HepG2 (cell line): ENCODE measurements around the gene UBE2M. TPM values are rescaled to one million over a fixed set of nuclear protein-coding genes. Genes with fewer than 3 reads are reported as not detected.
A peak's percentile ranks its signal among the peaks of the same experiment; 100 is the strongest.

ENCODE experiments used
- ATAC-seq: fragments of 200-7000 bp; cut with Tn5 transposase; 3 replicates; pipeline ENCODE4 v1.9.1; 2020; ENCODE audit warnings: mild to moderate bottlenecking, moderate library complexity
- BruUV-seq: library from RNA; stranded (reverse); fragments of 400-500 nt; replicated peaks from 2 replicates; lab custom pipeline; 2021; lab: Mats Ljungman, UMichigan
- CTCF ChIA-PET: fragments of 300-600 bp; formaldehyde crosslinking; extraction: SDS; loops from one replicate; lab custom pipeline; 2021; ENCODE audit warnings: low total read pairs, inconsistent platforms, low intra/inter-chr PET ratio; lab: Yijun Ruan, JAX
- POLR2A ChIA-PET: fragments of 350-600 bp; sonication (Branson Sonifier 250); formaldehyde crosslinking; loops from one replicate; lab custom pipeline; 2020; ENCODE audit warnings: antibody characterized with exemption, inconsistent platforms; lab: Yijun Ruan, JAX
- DNase-seq: peaks from one replicate; pipeline ENCODE4 v3.0.0-alpha.2; 2015; ENCODE audit warnings: low spot score
- FAIRE-seq: peaks from 3 replicates; lab custom pipeline; 2011; peaks lifted over from hg19 to GRCh38; lab: Jason Lieb, UNC
- H2AFZ ChIP-seq: one replicate; pipeline ENCODE4 v1.6.1; 2011; ENCODE audit warnings: low read length, inconsistent platforms
- H3K27ac ChIP-seq: fragments of 300-600 bp; 3 replicates; pipeline ENCODE4 v1.8.0; 2011; ENCODE audit warnings: mixed run types, mild to moderate bottlenecking, mixed read lengths, low read length, inconsistent platforms; ENCODE audit not compliant: insufficient read depth; ENCODE audit errors: extremely low read length
- H3K27me3 ChIP-seq, 2 experiments: fragments of 200-600 bp in 1 of 2; 2 replicates in 1 of 2; 3 replicates in 1 of 2; pipeline versions ENCODE4 v1.6.0 to v1.8.0; 2011; ENCODE audit warnings: low read length in 2 of 2, mild to moderate bottlenecking in 2 of 2, moderate library complexity in 2 of 2, inconsistent platforms in 1 of 2; ENCODE audit not compliant: insufficient read depth in 2 of 2, control insufficient read depth in 1 of 2
- H3K36me3 ChIP-seq, 2 experiments: fragments of 200-600 bp in 1 of 2; replicated peaks in 1 of 2; 2 replicates in 1 of 2; 3 replicates in 1 of 2; pipeline versions ENCODE4 v1.5.1 to v1.8.0; 2011; ENCODE audit warnings: low read length in 2 of 2, inconsistent platforms in 1 of 2; ENCODE audit not compliant: insufficient read depth in 2 of 2, control insufficient read depth in 1 of 2
- H3K4me1 ChIP-seq: 2 replicates; pipeline ENCODE4 v1.5.1; 2012; ENCODE audit warnings: low read length, inconsistent platforms; ENCODE audit not compliant: insufficient read depth
- H3K4me2 ChIP-seq: 2 replicates; pipeline ENCODE4 v1.6.0; 2011; ENCODE audit warnings: low read depth, low read length, inconsistent platforms
- H3K4me3 ChIP-seq, 3 experiments: fragments of 200-600 bp in 1 of 3; sonication (generic), shearing (Covaris generic) in 1 of 3; replicated peaks in 1 of 3; 2 replicates each; pipeline ENCODE4 v1.5.1; 2011 to 2016; ENCODE audit warnings: low read length in 3 of 3, inconsistent platforms in 2 of 3, low read depth in 2 of 3, mild to moderate bottlenecking in 2 of 3, control low read depth in 1 of 3, mixed read lengths in 1 of 3; ENCODE audit not compliant: insufficient read depth in 1 of 3
- H3K79me2 ChIP-seq: one replicate; pipeline ENCODE4 v1.6.1; 2011; ENCODE audit warnings: low read length, inconsistent platforms; ENCODE audit not compliant: insufficient read depth
- H3K9ac ChIP-seq: 2 replicates; pipeline ENCODE4 v1.6.0; 2011; ENCODE audit warnings: mild to moderate bottlenecking, low read depth, low read length, inconsistent platforms; ENCODE audit not compliant: insufficient read depth
- H3K9me3 ChIP-seq: 2 replicates; pipeline ENCODE4 v1.5.1; 2012; ENCODE audit warnings: mild to moderate bottlenecking, low read length
- H4K20me1 ChIP-seq: 2 replicates; pipeline ENCODE4 v1.6.0; 2011; ENCODE audit warnings: inconsistent platforms, mild to moderate bottlenecking, low read length, moderate library complexity; ENCODE audit not compliant: insufficient read depth
- AGO1 ChIP-seq: fragments of 200-400 bp; formaldehyde crosslinking; IDR thresholded peaks from 2 replicates; pipeline ENCODE4 v1.6.1; 2017; ENCODE audit warnings: mild to moderate bottlenecking, low read depth, low read length, moderate library complexity; ENCODE audit not compliant: poor library complexity, severe bottlenecking
- FOXJ3 ChIP-seq: sonication (generic); formaldehyde crosslinking; IDR thresholded peaks from 2 replicates; pipeline ENCODE4 v1.4.0; 2020; ENCODE audit warnings: missing genetic modification reagents, mild to moderate bottlenecking, borderline replicate concordance
- GATAD2A ChIP-seq: IDR thresholded peaks from 2 replicates; pipeline ENCODE4 v1.6.1; 2016
- GLI4 ChIP-seq: sonication (generic); formaldehyde crosslinking; IDR thresholded peaks from 2 replicates; pipeline ENCODE4 v1.5.1; 2020; ENCODE audit warnings: missing genetic modification reagents, mild to moderate bottlenecking, moderate library complexity, borderline replicate concordance
- GZF1 ChIP-seq: sonication (generic); formaldehyde crosslinking; IDR thresholded peaks from 2 replicates; pipeline ENCODE4 v1.5.1; 2020; ENCODE audit warnings: mild to moderate bottlenecking, missing genetic modification reagents
- HMGA1 ChIP-seq: sonication (generic); formaldehyde crosslinking; conservative IDR thresholded peaks from 2 replicates; pipeline ENCODE4 v1.4.0; 2020; ENCODE audit warnings: missing genetic modification reagents
- NBN ChIP-seq: fragments of 450-650 bp; conservative IDR thresholded peaks from 2 replicates; pipeline ENCODE4 v1.6.1; 2017
- NCOA5 ChIP-seq: sonication (generic); formaldehyde crosslinking; IDR thresholded peaks from 2 replicates; pipeline ENCODE4 v1.4.0; 2020; ENCODE audit warnings: missing genetic modification reagents
- RAD21 ChIP-seq: fragments of 450-650 bp; formaldehyde crosslinking; IDR thresholded peaks from 2 replicates; pipeline ENCODE4 v1.5.0; 2020; ENCODE audit warnings: mild to moderate bottlenecking
- RBFOX2 ChIP-seq: fragments of 200-400 bp; formaldehyde crosslinking; IDR thresholded peaks from 2 replicates; pipeline ENCODE4 v1.6.1; 2017; ENCODE audit warnings: low read depth, mild to moderate bottlenecking, low read length
- RBM39 ChIP-seq: fragments of 200-400 bp; formaldehyde crosslinking; IDR thresholded peaks from one replicate; pipeline ENCODE4 v1.6.1; 2018; ENCODE audit warnings: antibody characterized with exemption, mild to moderate bottlenecking, low read depth, low read length; ENCODE audit not compliant: poor library complexity, severe bottlenecking
- RFX1 ChIP-seq: fragments of 450-650 bp; IDR thresholded peaks from 2 replicates; pipeline ENCODE4 v1.6.1; 2017
- YEATS4 ChIP-seq: sonication (generic); formaldehyde crosslinking; IDR thresholded peaks from 2 replicates; pipeline ENCODE4 v1.4.0; 2020; ENCODE audit warnings: missing genetic modification reagents, borderline replicate concordance
- ZFAT ChIP-seq: sonication (generic); formaldehyde crosslinking; conservative IDR thresholded peaks from 2 replicates; pipeline ENCODE4 v1.8.1; 2023; ENCODE audit warnings: missing genetic modification reagents, inconsistent platforms
- ZNF292 ChIP-seq: sonication (generic); formaldehyde crosslinking; IDR thresholded peaks from 2 replicates; pipeline ENCODE4 v1.8.1; 2022; ENCODE audit warnings: mild to moderate bottlenecking, low read depth, missing genetic modification reagents, borderline replicate concordance
- ZNF337 ChIP-seq: sonication (generic); formaldehyde crosslinking; IDR thresholded peaks from 2 replicates; pipeline ENCODE4 v1.5.1; 2020; ENCODE audit warnings: missing genetic modification reagents, low read depth, mild to moderate bottlenecking, borderline replicate concordance
- ZNF839 ChIP-seq: sonication (generic); formaldehyde crosslinking; IDR thresholded peaks from 2 replicates; pipeline ENCODE4 v1.4.0; 2020; ENCODE audit warnings: missing genetic modification reagents, mild to moderate bottlenecking, borderline replicate concordance
- WGBS: methylation state at CpG from one replicate; pipeline ENCODE4 v1.1.6; 2017; ENCODE audit warnings: low lambda C conversion rate; 5-methylcytosine and 5-hydroxymethylcytosine counted together
- in situ Hi-C: cut with HindIII; loops from 2 replicates; pipeline ENCODE4 v1.10.0; 2017; ENCODE audit warnings: low pct_unique_long_range_greater_than_20kb; ENCODE audit not compliant: extremely low pct_ligation_motif_present
- intact Hi-C: fragments of 100-400 bp; cut with micrococcal nuclease; formaldehyde crosslinking; loops from one replicate; pipeline ENCODE4 v1.10.0; 2022; ENCODE audit not compliant: unreplicated experiment
- polyA plus RNA-seq, 8 experiments: library from polyadenylated mRNA; depleted of rRNA in 3 of 8; stranded (reverse) in 7 of 8; unstranded in 1 of 8; fragments of >200 nt; fragmentation: Illumina TruSeq in 4 of 8; extraction: Trizol in 4 of 8; gene quantifications; 2 replicates each; pipeline versions ENCODE4 v1.2.1 to v1.2.3, GENCODE V29; 2011 to 2016; ENCODE audit warnings: low read depth in 4 of 8, missing spikeins in 1 of 8, mixed read lengths in 1 of 8; ENCODE audit not compliant: insufficient read depth in 1 of 8
- total RNA-seq, 5 experiments: library from RNA; depleted of rRNA; stranded (reverse); fragments of >200 nt; fragmentation: Illumina TruSeq; extraction: Trizol; gene quantifications; 2 replicates each; pipeline ENCODE4 v1.2.3, GENCODE V29; 2016; ENCODE audit warnings: low read depth in 1 of 5
- TF ChIP-seq, protein P1 (sequence below): IDR thresholded peaks from 2 replicates; pipeline ENCODE4 v1.6.1; 2016; ENCODE audit warnings: mild to moderate bottlenecking
- TF ChIP-seq, protein P2 (sequence below): sonication (generic); formaldehyde crosslinking; IDR thresholded peaks from 2 replicates; pipeline ENCODE4 v1.9.0; 2021; ENCODE audit warnings: missing genetic modification reagents, borderline replicate concordance
- TF ChIP-seq, protein P3 (sequence below): sonication (generic); formaldehyde crosslinking; IDR thresholded peaks from 2 replicates; pipeline ENCODE4 v1.5.1; 2020; ENCODE audit warnings: mild to moderate bottlenecking, missing genetic modification reagents, borderline replicate concordance

The UBE2M gene
- total and polyA plus RNA-seq, 2 of the 13 experiments (the other 11 are each of a cell fraction or from before 2014, with no cell fraction given), result 36.2 to 50.3 TPM

DNA sequence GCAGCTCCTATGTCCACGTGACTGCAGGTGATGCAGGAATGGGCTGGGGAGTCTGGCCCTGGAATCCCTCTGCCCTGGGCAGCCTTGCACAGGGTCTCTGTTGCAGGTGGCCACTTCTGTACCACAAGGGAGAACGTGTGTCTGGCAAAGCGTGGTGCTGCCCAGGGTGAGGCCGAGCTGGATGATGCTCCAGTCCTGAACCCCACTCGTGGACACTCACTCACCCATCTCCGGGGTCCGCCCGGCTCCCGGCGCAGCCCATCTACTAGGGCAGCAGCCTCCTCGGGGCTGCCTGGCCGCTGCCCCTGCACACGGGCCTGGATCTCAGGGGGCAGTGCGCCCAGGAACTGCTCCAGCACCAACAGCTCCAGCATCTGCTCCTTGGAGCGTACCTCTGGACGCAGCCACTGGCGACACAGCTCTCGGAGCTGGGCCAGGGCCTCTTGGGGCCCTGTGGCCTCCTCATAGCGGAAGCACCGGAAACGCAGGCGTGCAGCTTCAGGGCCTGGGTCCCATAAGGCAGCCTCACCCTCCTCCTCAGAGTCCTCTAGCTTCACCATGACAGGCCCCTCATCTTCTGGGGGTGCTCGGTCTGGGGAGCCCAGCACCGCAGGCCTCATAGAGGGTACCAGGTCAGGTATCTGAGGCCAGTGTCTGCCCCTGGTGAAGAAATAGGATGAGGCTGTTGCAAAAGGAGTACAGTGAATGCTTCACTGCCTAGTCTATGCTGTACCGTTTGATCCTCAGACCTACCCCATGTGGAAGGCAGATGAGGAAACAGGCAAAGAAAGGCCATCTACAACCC, 12.6 kb upstream of the UBE2M start:
- ATAC-seq, result no peak
- no peak overlapping the region for H3K9ac ChIP-seq
- no peak for FAIRE-seq
- no peak overlapping the region for H3K4me3 ChIP-seq
- ChIA-PET POLR2A (interaction anchor here (3.0 kb wide), 1 partner anchor 12 kb away, joined by 36 read pairs; the partner anchor contains the start of gene UBE2M), CTCF (no interaction called here)
- no peak for DNase-seq
- BruUV-seq, result no TSS peak
- H3K27me3 ChIP-seq, result no peaks in the 10 kb centered on the region
- no peaks in the 10 kb centered on the region for H3K9me3 ChIP-seq
- H3K36me3 ChIP-seq, result no peaks in the 10 kb centered on the region; a peak in 2 of 5 replicates
- peaks cover 2% of the 10 kb centered on the region for H3K79me2 ChIP-seq
- no peak overlapping the region for H3K27ac ChIP-seq
- 87% methylated on average over 11 of the region's 25 CpGs for WGBS
- intact Hi-C loops, result no loop called here
- no peaks in the 10 kb centered on the region for H4K20me1 ChIP-seq
- in situ Hi-C loops, result no loop called here
- H3K4me1 ChIP-seq, result peaks cover 30% of the 10 kb centered on the region
- H2AFZ ChIP-seq, result no peak overlapping the region
- H3K4me2 ChIP-seq, result no peak overlapping the region
- TF ChIP-seq RFX1 (no peak), ZNF337 (CRISPR knock-in tag) (no peak), RBFOX2 (peak; percentile 39; the same call in 1 of the 2 replicates), YEATS4 (CRISPR knock-in tag) (no peak), GATAD2A (CRISPR knock-in tag) (no peak), NBN (no peak), GLI4 (CRISPR knock-in tag) (no peak), ZNF292 (CRISPR knock-in tag) (no peak), RBM39 (no peak), GZF1 (CRISPR knock-in tag) (no peak), ZNF839 (no peak), ZFAT (CRISPR knock-in tag) (no peak), FOXJ3 (no peak), AGO1 (peak; percentile 66), HMGA1 (no peak), RAD21 (CRISPR knock-in tag) (no peak), NCOA5 (CRISPR knock-in tag) (no peak)
- TF ChIP-seq, protein P1, sequence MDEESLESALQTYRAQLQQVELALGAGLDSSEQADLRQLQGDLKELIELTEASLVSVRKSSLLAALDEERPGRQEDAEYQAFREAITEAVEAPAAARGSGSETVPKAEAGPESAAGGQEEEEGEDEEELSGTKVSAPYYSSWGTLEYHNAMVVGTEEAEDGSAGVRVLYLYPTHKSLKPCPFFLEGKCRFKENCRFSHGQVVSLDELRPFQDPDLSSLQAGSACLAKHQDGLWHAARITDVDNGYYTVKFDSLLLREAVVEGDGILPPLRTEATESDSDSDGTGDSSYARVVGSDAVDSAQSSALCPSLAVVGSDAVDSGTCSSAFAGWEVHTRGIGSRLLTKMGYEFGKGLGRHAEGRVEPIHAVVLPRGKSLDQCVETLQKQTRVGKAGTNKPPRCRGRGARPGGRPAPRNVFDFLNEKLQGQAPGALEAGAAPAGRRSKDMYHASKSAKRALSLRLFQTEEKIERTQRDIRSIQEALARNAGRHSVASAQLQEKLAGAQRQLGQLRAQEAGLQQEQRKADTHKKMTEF (CRISPR knock-in tag), result no peak
- TF ChIP-seq, protein P2, sequence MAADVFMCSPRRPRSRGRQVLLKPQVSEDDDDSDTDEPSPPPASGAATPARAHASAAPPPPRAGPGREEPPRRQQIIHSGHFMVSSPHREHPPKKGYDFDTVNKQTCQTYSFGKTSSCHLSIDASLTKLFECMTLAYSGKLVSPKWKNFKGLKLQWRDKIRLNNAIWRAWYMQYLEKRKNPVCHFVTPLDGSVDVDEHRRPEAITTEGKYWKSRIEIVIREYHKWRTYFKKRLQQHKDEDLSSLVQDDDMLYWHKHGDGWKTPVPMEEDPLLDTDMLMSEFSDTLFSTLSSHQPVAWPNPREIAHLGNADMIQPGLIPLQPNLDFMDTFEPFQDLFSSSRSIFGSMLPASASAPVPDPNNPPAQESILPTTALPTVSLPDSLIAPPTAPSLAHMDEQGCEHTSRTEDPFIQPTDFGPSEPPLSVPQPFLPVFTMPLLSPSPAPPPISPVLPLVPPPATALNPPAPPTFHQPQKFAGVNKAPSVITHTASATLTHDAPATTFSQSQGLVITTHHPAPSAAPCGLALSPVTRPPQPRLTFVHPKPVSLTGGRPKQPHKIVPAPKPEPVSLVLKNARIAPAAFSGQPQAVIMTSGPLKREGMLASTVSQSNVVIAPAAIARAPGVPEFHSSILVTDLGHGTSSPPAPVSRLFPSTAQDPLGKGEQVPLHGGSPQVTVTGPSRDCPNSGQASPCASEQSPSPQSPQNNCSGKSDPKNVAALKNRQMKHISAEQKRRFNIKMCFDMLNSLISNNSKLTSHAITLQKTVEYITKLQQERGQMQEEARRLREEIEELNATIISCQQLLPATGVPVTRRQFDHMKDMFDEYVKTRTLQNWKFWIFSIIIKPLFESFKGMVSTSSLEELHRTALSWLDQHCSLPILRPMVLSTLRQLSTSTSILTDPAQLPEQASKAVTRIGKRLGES, result no peak
- TF ChIP-seq, protein P3, sequence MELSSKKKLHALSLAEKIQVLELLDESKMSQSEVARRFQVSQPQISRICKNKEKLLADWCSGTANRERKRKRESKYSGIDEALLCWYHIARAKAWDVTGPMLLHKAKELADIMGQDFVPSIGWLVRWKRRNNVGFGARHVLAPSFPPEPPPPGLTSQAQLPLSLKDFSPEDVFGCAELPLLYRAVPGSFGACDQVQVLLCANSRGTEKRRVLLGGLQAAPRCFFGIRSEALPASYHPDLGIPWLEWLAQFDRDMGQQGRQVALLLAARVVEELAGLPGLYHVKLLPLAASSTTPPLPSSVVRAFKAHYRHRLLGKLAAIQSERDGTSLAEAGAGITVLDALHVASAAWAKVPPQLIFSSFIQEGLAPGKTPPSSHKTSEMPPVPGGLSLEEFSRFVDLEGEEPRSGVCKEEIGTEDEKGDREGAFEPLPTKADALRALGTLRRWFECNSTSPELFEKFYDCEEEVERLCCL (CRISPR knock-in tag), result no peak
